ENCODE data around the gene THSD8.
"Not testable (repeated sequence)": the region's sequence is repeated elsewhere in the genome, so short reads cannot be mapped to it uniquely, and the experiment has no call there.

The THSD8 gene

DNA sequence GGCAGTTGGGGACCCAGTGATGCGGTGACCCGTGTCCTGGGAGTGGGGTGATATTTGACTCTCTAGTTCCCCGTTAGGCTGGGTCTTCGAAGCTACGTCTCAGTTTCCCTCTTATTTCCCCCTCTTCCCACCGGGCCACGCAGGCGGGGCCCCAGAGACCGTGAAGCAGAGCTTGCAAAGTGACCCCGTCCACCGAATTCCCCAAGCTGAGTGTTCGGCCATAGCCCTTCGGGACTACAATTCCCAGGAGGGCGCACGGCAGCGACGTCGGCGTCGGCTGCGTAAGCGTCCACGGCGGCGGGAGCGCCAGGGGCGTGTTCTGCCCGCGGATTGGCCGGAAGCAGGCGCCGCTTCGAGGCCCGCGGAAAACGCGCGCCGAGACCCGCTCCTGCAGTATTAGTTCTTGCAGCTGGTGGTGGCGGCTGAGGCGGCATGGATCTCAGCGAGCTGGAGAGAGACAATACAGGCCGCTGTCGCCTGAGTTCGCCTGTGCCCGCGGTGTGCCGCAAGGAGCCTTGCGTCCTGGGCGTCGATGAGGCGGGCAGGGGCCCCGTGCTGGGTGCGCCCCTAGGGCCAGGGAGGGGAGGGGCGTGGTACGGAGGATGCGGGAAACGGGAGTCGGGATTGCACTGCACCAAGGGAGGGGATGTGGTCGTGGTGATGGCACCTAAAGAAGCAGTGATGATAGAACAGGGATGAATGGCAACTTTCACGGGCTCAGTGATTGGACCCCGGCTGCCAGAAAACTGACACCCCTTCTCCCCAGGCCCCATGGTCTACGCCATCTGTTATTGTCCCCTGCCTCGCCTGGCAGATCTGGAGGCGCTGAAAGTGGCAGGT is 4.6 kb downstream of the THSD8 start, which contains the start of gene RNASEH2A:
RNASEH2A (plus strand) TSS at position 343 of the 840 bp plus-strand sequence; CDS start at position 433, 90 bp downstream.
- TF ChIP-seq, protein P1, sequence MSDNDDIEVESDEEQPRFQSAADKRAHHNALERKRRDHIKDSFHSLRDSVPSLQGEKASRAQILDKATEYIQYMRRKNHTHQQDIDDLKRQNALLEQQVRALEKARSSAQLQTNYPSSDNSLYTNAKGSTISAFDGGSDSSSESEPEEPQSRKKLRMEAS (IDR thresholded peaks at IDR 0.05; ENCODE audit: low read depth, low read length), result no peak
- TF ChIP-seq POLR2A (IDR thresholded peaks at IDR 0.05; ENCODE audit: extremely low read depth, insufficient read length), result peak; percentile 79
- 0 out of 2 replicates have a peak, but pooled peaks have one; percentile 31 for TF ChIP-seq MYC (IDR thresholded peaks at IDR 0.05; ENCODE audit: low read depth, low read length)
- TF ChIP-seq, protein P2, sequence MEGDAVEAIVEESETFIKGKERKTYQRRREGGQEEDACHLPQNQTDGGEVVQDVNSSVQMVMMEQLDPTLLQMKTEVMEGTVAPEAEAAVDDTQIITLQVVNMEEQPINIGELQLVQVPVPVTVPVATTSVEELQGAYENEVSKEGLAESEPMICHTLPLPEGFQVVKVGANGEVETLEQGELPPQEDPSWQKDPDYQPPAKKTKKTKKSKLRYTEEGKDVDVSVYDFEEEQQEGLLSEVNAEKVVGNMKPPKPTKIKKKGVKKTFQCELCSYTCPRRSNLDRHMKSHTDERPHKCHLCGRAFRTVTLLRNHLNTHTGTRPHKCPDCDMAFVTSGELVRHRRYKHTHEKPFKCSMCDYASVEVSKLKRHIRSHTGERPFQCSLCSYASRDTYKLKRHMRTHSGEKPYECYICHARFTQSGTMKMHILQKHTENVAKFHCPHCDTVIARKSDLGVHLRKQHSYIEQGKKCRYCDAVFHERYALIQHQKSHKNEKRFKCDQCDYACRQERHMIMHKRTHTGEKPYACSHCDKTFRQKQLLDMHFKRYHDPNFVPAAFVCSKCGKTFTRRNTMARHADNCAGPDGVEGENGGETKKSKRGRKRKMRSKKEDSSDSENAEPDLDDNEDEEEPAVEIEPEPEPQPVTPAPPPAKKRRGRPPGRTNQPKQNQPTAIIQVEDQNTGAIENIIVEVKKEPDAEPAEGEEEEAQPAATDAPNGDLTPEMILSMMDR (IDR thresholded peaks at IDR 0.05; ENCODE audit: low read depth, low read length), result no peak
- H3K4me3 ChIP-seq (ENCODE audit: low read depth, low read length), result peak within 1 kb of the TSS; percentile 86
- peak; percentile 94 for DNase-seq (ENCODE audit: low read depth)

DNA sequence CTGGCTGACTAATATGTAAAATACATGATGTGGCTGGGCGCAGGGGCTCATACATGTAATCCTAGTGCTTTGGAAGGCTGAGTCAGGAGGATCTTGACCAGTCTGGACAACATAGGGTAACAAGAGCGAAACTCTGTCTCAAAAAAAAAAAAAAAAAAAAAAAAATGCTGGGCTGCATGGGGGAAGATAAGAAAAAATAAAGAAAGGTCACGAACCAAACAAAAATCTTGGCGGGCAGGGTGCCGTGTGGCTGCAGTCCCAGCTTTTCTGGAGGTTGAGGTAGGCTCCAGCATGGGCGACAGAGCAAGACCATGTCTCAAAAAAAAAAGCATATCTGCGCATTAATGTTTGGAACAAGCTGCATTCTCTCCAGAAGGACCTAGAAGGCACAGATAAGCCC is 13.2 kb downstream of the THSD8 start:
- H3K4me3 ChIP-seq (ENCODE audit: low read depth, low read length), result no peak overlapping the region
- no peak for DNase-seq (ENCODE audit: low read depth)
- TF ChIP-seq, protein P1 (IDR thresholded peaks at IDR 0.05; ENCODE audit: low read depth, low read length), result no peak
- TF ChIP-seq, protein P2 (IDR thresholded peaks at IDR 0.05; ENCODE audit: low read depth, low read length), result no peak
- TF ChIP-seq MYC (IDR thresholded peaks at IDR 0.05; ENCODE audit: low read depth, low read length) (no peak), POLR2A (IDR thresholded peaks at IDR 0.05; ENCODE audit: extremely low read depth, insufficient read length) (no peak)

DNA sequence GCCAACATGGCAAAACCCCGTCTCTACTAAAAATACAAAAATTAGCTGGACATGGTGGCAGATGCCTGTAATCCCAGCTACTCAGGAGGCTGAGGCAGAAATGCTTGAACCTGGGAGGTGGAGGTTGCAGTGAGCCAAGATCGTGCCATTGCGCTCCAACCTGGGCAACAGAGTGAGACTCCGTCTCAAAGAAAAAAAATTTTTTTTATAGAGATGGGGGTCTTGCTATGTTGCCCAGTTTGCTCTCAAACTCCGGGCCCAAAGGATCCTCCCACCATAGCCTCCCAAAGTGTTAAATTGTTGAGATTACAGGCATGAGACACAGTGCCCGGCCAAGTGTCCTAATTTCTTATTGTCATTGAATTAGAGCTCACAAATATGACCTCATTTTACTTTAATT is 15.3 kb downstream of the THSD8 start:
- not testable (repeated sequence) for DNase-seq (ENCODE audit: low read depth); H3K4me3 ChIP-seq (ENCODE audit: low read depth, low read length)

DNA sequence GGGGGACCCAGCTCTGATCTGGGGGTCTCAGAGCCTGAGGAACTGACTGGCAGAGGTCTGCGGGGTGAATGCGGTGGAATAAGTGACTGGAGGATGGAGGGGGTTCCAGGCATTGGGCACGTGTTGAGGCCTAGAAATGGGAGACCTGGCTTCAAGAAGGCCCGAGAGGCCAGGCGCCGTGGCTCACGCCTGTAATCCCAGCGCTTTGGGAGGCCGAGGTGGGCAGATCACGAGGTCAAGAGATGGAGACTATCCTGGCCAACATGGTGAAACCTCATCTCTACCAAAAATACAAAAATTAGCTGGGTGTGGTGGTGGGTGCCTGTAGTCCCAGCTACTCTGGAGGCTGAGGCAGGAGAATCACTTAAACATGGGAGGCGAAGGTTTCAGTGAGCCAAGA is 15.9 kb downstream of the THSD8 start:
- H3K4me3 ChIP-seq (ENCODE audit: low read depth, low read length); DNase-seq (ENCODE audit: low read depth): not testable (repeated sequence)

DNA sequence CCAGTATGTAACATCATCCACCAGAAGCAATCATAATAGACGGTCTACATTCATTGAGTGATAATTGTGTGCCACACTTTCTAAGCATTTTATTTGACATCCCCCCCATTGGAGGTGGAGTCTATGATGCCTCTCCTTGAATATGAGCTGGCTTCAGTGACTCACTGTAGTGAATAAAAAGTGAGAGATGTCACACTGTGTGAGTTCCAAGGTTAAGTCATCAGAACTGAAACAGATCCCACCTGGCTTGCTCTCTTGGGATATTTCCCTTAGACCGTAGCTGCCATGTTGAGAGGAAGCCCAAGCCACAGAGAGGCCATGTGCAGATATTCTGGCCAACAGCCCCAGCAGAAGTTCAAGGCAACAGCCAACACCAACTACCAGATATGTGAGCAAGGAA is 19.9 kb downstream of the THSD8 start:
- no peak for TF ChIP-seq POLR2A (IDR thresholded peaks at IDR 0.05; ENCODE audit: extremely low read depth, insufficient read length)
- TF ChIP-seq, protein P1 (IDR thresholded peaks at IDR 0.05; ENCODE audit: low read depth, low read length), result no peak
- TF ChIP-seq, protein P2 (IDR thresholded peaks at IDR 0.05; ENCODE audit: low read depth, low read length), result no peak
- no peak for TF ChIP-seq MYC (IDR thresholded peaks at IDR 0.05; ENCODE audit: low read depth, low read length)
- no peak overlapping the region for H3K4me3 ChIP-seq (ENCODE audit: low read depth, low read length)
- no peak for DNase-seq (ENCODE audit: low read depth)

DNA sequence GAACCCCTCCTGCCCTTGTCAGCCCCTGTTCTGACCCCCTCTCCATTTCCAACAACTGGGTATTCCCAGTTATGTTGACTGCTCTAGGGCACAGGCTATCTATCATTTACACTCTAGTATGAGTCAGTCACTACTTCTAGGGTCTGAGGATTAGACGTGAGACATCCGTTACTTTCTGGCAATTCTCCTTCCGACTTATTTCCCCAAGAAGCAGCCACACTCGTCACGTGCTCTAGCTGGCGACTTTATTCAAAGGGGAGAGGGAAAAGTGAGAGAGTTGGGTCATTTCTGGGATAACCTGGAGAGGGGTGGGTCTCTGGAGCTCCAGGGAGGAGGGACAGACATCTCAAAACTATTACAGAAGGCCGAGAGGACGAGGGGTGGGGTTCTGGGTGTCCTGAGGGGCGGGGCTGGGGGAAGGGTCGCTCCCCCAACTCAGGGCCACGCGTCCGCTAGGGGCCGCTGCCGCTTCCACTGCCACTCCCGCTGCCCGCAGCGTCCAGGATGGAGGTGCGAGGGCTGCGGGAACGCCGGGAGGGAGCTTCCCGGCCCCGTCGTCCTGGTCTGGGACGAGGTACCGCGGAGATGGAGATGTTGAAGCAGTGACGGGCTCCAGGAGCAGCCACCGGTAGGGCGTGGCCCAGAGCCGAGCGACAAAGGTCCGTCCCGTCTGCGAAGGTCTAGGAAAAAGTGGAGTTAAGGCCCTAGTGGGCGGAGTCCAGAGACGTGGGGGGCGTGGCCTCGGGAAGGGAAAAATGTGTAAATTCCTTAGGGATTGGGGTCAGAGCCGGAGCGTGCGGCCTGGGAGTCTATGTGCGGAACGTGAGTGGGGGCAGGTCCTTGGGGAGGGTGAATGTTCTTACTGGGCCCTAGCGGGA is 23.6 kb downstream of the THSD8 start:
- no peak for DNase-seq (ENCODE audit: low read depth)
- no peak overlapping the region for H3K4me3 ChIP-seq (ENCODE audit: low read depth, low read length)
- TF ChIP-seq, protein P2 (IDR thresholded peaks at IDR 0.05; ENCODE audit: low read depth, low read length), result no peak
- TF ChIP-seq, protein P1 (IDR thresholded peaks at IDR 0.05; ENCODE audit: low read depth, low read length), result no peak
- TF ChIP-seq POLR2A (IDR thresholded peaks at IDR 0.05; ENCODE audit: extremely low read depth, insufficient read length) (no peak), MYC (IDR thresholded peaks at IDR 0.05; ENCODE audit: low read depth, low read length) (no peak)
